ENCODE results near the gene AFF3.

GRCh38 chr2:99851811-99852210 lies 290.6 kb downstream of the AFF3 start:
- TF ChIP-seq TCF12 (IDR thresholded peaks at IDR 0.05; ENCODE audit: low read depth, low read length) (no peak), CTCF (IDR thresholded peaks at IDR 0.05; ENCODE audit: control extremely low read depth in 1 of 3, insufficient read depth in 1 of 3, low read depth in 1 of 3, low read length in 3 of 3) (no peak), RAD21 (IDR thresholded peaks at IDR 0.05 in 1 of 2, conservative IDR thresholded peaks at IDR 0.05 in 1 of 2; ENCODE audit: low read depth in 2 of 2, low read length in 2 of 2) (no peak), POLR2A (IDR thresholded peaks at IDR 0.05; ENCODE audit: control extremely low read depth in 1 of 2, low read depth in 2 of 2, low read length in 2 of 2) (no peak), RFX5 (IDR thresholded peaks at IDR 0.05; ENCODE audit: borderline replicate concordance, low read depth, low read length) (no peak), POLR2AphosphoS5 (IDR thresholded peaks at IDR 0.05; ENCODE audit: low read depth, low read length) (no peak), CEBPB (IDR thresholded peaks at IDR 0.05; ENCODE audit: low read depth, low read length) (no peak), SP2 (IDR thresholded peaks at IDR 0.05; ENCODE audit: low read length) (no peak), YY1 (IDR thresholded peaks at IDR 0.05; ENCODE audit: low read depth, low read length) (no peak), ZNF274 (IDR thresholded peaks at IDR 0.05; ENCODE audit: borderline replicate concordance, extremely low read depth, low read length) (no peak), EP300 (IDR thresholded peaks at IDR 0.05; ENCODE audit: borderline replicate concordance in 1 of 2, low read depth in 2 of 2, low read length in 2 of 2) (no peak), MAX (IDR thresholded peaks at IDR 0.05) (no peak)
- TF ChIP-seq, protein P1, sequence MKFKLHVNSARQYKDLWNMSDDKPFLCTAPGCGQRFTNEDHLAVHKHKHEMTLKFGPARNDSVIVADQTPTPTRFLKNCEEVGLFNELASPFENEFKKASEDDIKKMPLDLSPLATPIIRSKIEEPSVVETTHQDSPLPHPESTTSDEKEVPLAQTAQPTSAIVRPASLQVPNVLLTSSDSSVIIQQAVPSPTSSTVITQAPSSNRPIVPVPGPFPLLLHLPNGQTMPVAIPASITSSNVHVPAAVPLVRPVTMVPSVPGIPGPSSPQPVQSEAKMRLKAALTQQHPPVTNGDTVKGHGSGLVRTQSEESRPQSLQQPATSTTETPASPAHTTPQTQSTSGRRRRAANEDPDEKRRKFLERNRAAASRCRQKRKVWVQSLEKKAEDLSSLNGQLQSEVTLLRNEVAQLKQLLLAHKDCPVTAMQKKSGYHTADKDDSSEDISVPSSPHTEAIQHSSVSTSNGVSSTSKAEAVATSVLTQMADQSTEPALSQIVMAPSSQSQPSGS (IDR thresholded peaks at IDR 0.05; ENCODE audit: low read length), result no peak
